GM12878 (cell line): Measurements from ENCODE around the gene FOXN4. TPM values are rescaled to one million over a fixed set of nuclear protein-coding genes. Genes with fewer than 3 reads are reported as not detected.

Experiments
- ATAC-seq: fragments of 200-7000 bp; cut with Tn5 transposase; 3 replicates; pipeline ENCODE4 v1.9.1; 2020; ENCODE audit warnings: mild to moderate bottlenecking, moderate library complexity
- BruUV-seq: library from RNA; stranded (reverse); fragments of 400-500 nt; replicated peaks from 2 replicates; lab custom pipeline; 2021; lab: Mats Ljungman, UMichigan
- CTCF ChIA-PET: fragments of 300-600 bp; sonication (Branson Sonifier 250); formaldehyde crosslinking; extraction: SDS; loops from one replicate; lab custom pipeline; 2021; ENCODE audit warnings: inconsistent platforms; lab: Yijun Ruan, JAX
- POLR2A ChIA-PET: fragments of 350-600 bp; formaldehyde crosslinking; extraction: SDS; loops from one replicate; lab custom pipeline; 2021; ENCODE audit warnings: inconsistent platforms; lab: Charles Lee
- RAD21 ChIA-PET: fragments of 300-600 bp; sonication (Branson Sonifier 250); formaldehyde crosslinking; loops from one replicate; lab custom pipeline; 2023; ENCODE audit warnings: antibody characterized with exemption; ENCODE audit not compliant: unreplicated experiment; lab: Charles Lee
- SMC1A ChIA-PET: fragments of 300-600 bp; sonication (Branson Sonifier 250); formaldehyde crosslinking; loops from one replicate; lab custom pipeline; 2023; ENCODE audit not compliant: unreplicated experiment, uncharacterized antibody; lab: Charles Lee
- DNase-seq: peaks from one replicate; pipeline ENCODE4 v3.0.0-alpha.2; 2011; ENCODE audit warnings: low read depth, low spot score
- FAIRE-seq: peaks from 3 replicates; lab custom pipeline; 2011; peaks lifted over from hg19 to GRCh38; lab: Jason Lieb, UNC
- H2AFZ ChIP-seq: 2 replicates; pipeline ENCODE4 v1.6.0; 2011; ENCODE audit warnings: low read depth, low read length, control low read depth; ENCODE audit not compliant: control insufficient read depth
- H3K27ac ChIP-seq: 2 replicates; pipeline ENCODE4 v1.5.1; 2011; ENCODE audit warnings: control low read depth; ENCODE audit not compliant: control insufficient read depth, insufficient read depth
- H3K27me3 ChIP-seq, 2 experiments: replicated peaks in 1 of 2; 2 replicates each; pipeline versions ENCODE4 v1.6.0 to v1.6.1; 2011; ENCODE audit warnings: low read length in 1 of 2; ENCODE audit not compliant: control insufficient read depth in 2 of 2, insufficient read depth in 2 of 2
- H3K36me3 ChIP-seq, 2 experiments: 2 replicates each; pipeline ENCODE4 v1.5.1; 2011; ENCODE audit warnings: low read length in 1 of 2; ENCODE audit not compliant: control insufficient read depth in 2 of 2, insufficient read depth in 2 of 2
- H3K4me1 ChIP-seq: 2 replicates; pipeline ENCODE4 v1.6.1; 2011; ENCODE audit warnings: mild to moderate bottlenecking, low read length, moderate library complexity, mixed read lengths; ENCODE audit not compliant: control insufficient read depth, insufficient read depth
- H3K4me2 ChIP-seq: 2 replicates; pipeline ENCODE4 v1.6.0; 2011; ENCODE audit warnings: control low read depth; ENCODE audit not compliant: control insufficient read depth, insufficient read depth
- H3K4me3 ChIP-seq: fragments of 200-600 bp; sonication (generic); 2 replicates; pipeline ENCODE4 v1.5.1; 2016
- H3K79me2 ChIP-seq: 2 replicates; pipeline ENCODE4 v1.6.0; 2011; ENCODE audit warnings: low read length; ENCODE audit not compliant: control insufficient read depth, insufficient read depth
- H3K9ac ChIP-seq: 2 replicates; pipeline ENCODE4 v1.8.0; 2011; ENCODE audit warnings: low read length, control low read depth, mixed read lengths; ENCODE audit not compliant: control insufficient read depth, insufficient read depth
- H3K9me3 ChIP-seq: replicated peaks from 3 replicates; pipeline ENCODE4 v1.5.1; 2011; ENCODE audit warnings: mild to moderate bottlenecking, low read length; ENCODE audit not compliant: control insufficient read depth, insufficient read depth
- H4K20me1 ChIP-seq: 2 replicates; pipeline ENCODE4 v1.6.0; 2011; ENCODE audit not compliant: control insufficient read depth, insufficient read depth
- CTCF ChIP-seq, 3 experiments: IDR thresholded peaks in 2 of 3; conservative IDR thresholded peaks in 1 of 3; 2 replicates each; pipeline ENCODE4 v1.5.1; 2011; ENCODE audit warnings: low read depth in 3 of 3, low read length in 3 of 3, mild to moderate bottlenecking in 3 of 3, control low read depth in 2 of 3, moderate library complexity in 2 of 3, inconsistent platforms in 1 of 3, mixed read lengths in 1 of 3; ENCODE audit not compliant: control insufficient read depth in 2 of 3, insufficient read depth in 1 of 3; ENCODE audit errors: extremely low read depth in 1 of 3
- IKZF2 ChIP-seq, 2 experiments: fragments of 450-650 bp; IDR thresholded peaks; 2 replicates each; pipeline ENCODE4 v1.6.1; 2017; ENCODE audit warnings: mild to moderate bottlenecking in 2 of 2, moderate library complexity in 2 of 2
- IRF4 ChIP-seq: IDR thresholded peaks from 2 replicates; pipeline ENCODE4 v1.6.1; 2011; ENCODE audit warnings: low read depth, low read length
- RCOR1 ChIP-seq: conservative IDR thresholded peaks from 2 replicates; pipeline ENCODE4 v1.6.1; 2012; ENCODE audit warnings: low read depth, low read length, improper control_type of control experiment
- SREBF2 ChIP-seq: IDR thresholded peaks from 2 replicates; pipeline ENCODE4 v1.6.1; 2012; ENCODE audit warnings: mild to moderate bottlenecking, low read length
- YBX1 ChIP-seq: fragments of 450-650 bp; IDR thresholded peaks from 2 replicates; pipeline ENCODE4 v1.6.1; 2016; ENCODE audit warnings: antibody characterized with exemption
- ZNF217 ChIP-seq: fragments of 450-650 bp; IDR thresholded peaks from 2 replicates; pipeline ENCODE4 v1.6.1; 2017; ENCODE audit warnings: antibody characterized with exemption, mild to moderate bottlenecking
- WGBS: methylation state at CpG from one replicate; pipeline ENCODE4 v1.1.6; 2016; ENCODE audit warnings: low lambda C conversion rate; ENCODE audit not compliant: insufficient replicate concordance, insufficient coverage; ENCODE audit errors: missing lambda C conversion rate; 5-methylcytosine and 5-hydroxymethylcytosine counted together
- in situ Hi-C: fragments of 300-500 bp; cut with MboI; formaldehyde crosslinking; loops from 9 replicates; pipeline ENCODE4 v1.14.3; 2018; ENCODE audit warnings: mixed read lengths
- intact Hi-C: fragments of 100-400 bp; cut with micrococcal nuclease; formaldehyde crosslinking; loops from one replicate; pipeline ENCODE4 v1.14.2; 2022; ENCODE audit not compliant: unreplicated experiment
- polyA plus RNA-seq, 11 experiments: library from polyadenylated mRNA; depleted of rRNA in 4 of 11; unstranded in 6 of 11; stranded (reverse) in 5 of 11; fragments of >200 nt; fragmentation: Nextera tagmentation in 4 of 11; fragmentation: Illumina TruSeq in 1 of 11; extraction: Ambion mirVana in 4 of 11; extraction: Trizol in 1 of 11; gene quantifications; 1 replicate in 1 of 11; 2 replicates in 10 of 11; pipeline versions ENCODE4 v1.2.1 to v1.2.3, GENCODE V29; 2011 to 2016; ENCODE audit warnings: inconsistent platforms in 2 of 11, missing spikeins in 2 of 11, low read depth in 1 of 11
- total RNA-seq, 4 experiments: library from RNA; depleted of rRNA in 3 of 4; stranded (reverse); fragments of >200 nt in 3 of 4; fragmentation: Illumina TruSeq in 1 of 4; extraction: Trizol in 1 of 4; gene quantifications; 2 replicates each; pipeline versions ENCODE4 v1.2.1 to v1.2.3, GENCODE V29; 2013 to 2021

Gene FOXN4
- total and polyA plus RNA-seq, 10 of the 15 experiments (the other 5 are each of a cell fraction or from before 2014, with no cell fraction given): not detected

- ATAC-seq (no peak), DNase-seq (no peak), FAIRE-seq (no peak)
- TF ChIP-seq CTCF (IDR thresholded peaks at IDR 0.05 in 2 of 3, conservative IDR thresholded peaks at IDR 0.05 in 1 of 3; ENCODE audit: control insufficient read depth in 2 of 3, extremely low read depth in 1 of 3, insufficient read depth in 1 of 3, low read depth in 3 of 3, low read length in 3 of 3) (peak in 1 of 3 experiments; percentile 8; a peak in 1 of 6 replicates), IKZF2 (IDR thresholded peaks at IDR 0.05) (no peak), IRF4 (no peak), RCOR1 (no peak), SREBF2 (no peak), ZNF217 (no peak), YBX1 (no peak)
- no peak overlapping the region for H3K27ac ChIP-seq
- H3K27me3 ChIP-seq: no peaks in the 10 kb centered on the region
- no peaks in the 10 kb centered on the region for H3K79me2 ChIP-seq
- BruUV-seq: no TSS peak
- H3K4me3 ChIP-seq: no peak overlapping the region
- ChIA-PET SMC1A (no interaction called here), POLR2A (no interaction called here), RAD21 (no interaction called here), CTCF (interaction anchor here (1.0 kb wide), 1 partner anchor 8 kb away, joined by 3 read pairs; no protein-coding TSS in a partner anchor)
- H3K4me1 ChIP-seq: no peaks in the 10 kb centered on the region
- H3K9ac ChIP-seq: no peak overlapping the region
- in situ Hi-C loops: no loop called here
- no peak overlapping the region for H2AFZ ChIP-seq
- no peak overlapping the region for H3K4me2 ChIP-seq
- intact Hi-C loops: no loop called here
- H4K20me1 ChIP-seq: no peaks in the 10 kb centered on the region
- 53% methylated on average over 5 of the region's 5 CpGs for WGBS
- H3K9me3 ChIP-seq: peaks cover 2% of the 10 kb centered on the region; the same call in 1 of the 3 replicates
- no peaks in the 10 kb centered on the region for H3K36me3 ChIP-seq
Measured at GRCh38 chr12:109255377-109255776, 53.7 kb downstream of the FOXN4 start.
